Right lobe of liver (tissue), 4 donors: ENCODE results near the gene TAGLN3.

Experiments
- CTCF ChIP-seq, 4 donors: fragments of 200-600 bp in 3 of 4; fragments of 450-650 bp in 1 of 4; IDR thresholded peaks; one replicate each; pipeline versions ENCODE4 v1.5.1 to v1.8.0; 2016 to 2022; ENCODE audit warnings: antibody characterized with exemption in 4 of 4, mild to moderate bottlenecking in 2 of 4
- POLR2A ChIP-seq: fragments of 450-650 bp; IDR thresholded peaks from one replicate; pipeline ENCODE4 v1.6.1; 2017; ENCODE audit warnings: antibody characterized with exemption, mild to moderate bottlenecking
- donor health status: DM: no; HTN: no; CAD: no.
- donor health status: DM: no; HTN: no; CAD: no.
- donor health status: DM: no; HTN: yes; CAD: no.

DNA sequence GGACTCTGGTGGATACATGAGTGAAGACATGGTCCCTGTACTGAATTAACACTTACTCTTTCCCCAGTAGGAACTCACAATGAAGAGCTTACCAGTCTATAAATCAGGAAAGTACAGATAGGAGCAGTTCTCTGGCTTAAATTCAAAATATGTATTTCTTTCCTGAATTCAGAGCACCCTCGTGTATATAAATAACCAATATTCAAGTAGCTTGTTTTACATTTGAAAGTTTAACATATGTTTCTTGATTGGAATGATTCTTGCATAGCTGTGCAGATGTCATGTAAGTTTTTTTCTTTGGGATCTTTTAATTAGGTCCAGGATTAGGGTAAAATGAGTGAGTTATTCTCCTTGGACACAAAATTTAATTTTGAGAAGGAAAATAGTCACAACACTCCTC is 21.0 kb downstream of the TAGLN3 start:
- no peak for TF ChIP-seq CTCF (IDR thresholded peaks at IDR 0.05)
- TF ChIP-seq POLR2A: no peak
